GM12878 (cell line): ENCODE results near the gene NPY2R. TPM values are rescaled to one million over a fixed set of nuclear protein-coding genes. Genes with fewer than 3 reads are reported as not detected.

Experiments
- ATAC-seq: fragments of 200-7000 bp; cut with Tn5 transposase; 3 replicates; pipeline ENCODE4 v1.9.1; 2020; ENCODE audit warnings: mild to moderate bottlenecking, moderate library complexity
- BruUV-seq: library from RNA; stranded (reverse); fragments of 400-500 nt; replicated peaks from 2 replicates; lab custom pipeline; 2021; lab: Mats Ljungman, UMichigan
- CTCF ChIA-PET: fragments of 300-600 bp; sonication (Branson Sonifier 250); formaldehyde crosslinking; extraction: SDS; loops from one replicate; lab custom pipeline; 2021; ENCODE audit warnings: inconsistent platforms; lab: Yijun Ruan, JAX
- POLR2A ChIA-PET: fragments of 350-600 bp; formaldehyde crosslinking; extraction: SDS; loops from one replicate; lab custom pipeline; 2021; ENCODE audit warnings: inconsistent platforms; lab: Charles Lee
- RAD21 ChIA-PET: fragments of 300-600 bp; sonication (Branson Sonifier 250); formaldehyde crosslinking; loops from one replicate; lab custom pipeline; 2023; ENCODE audit warnings: antibody characterized with exemption; ENCODE audit not compliant: unreplicated experiment; lab: Charles Lee
- SMC1A ChIA-PET: fragments of 300-600 bp; sonication (Branson Sonifier 250); formaldehyde crosslinking; loops from one replicate; lab custom pipeline; 2023; ENCODE audit not compliant: unreplicated experiment, uncharacterized antibody; lab: Charles Lee
- DNase-seq: peaks from one replicate; pipeline ENCODE4 v3.0.0-alpha.2; 2011; ENCODE audit warnings: low read depth, low spot score
- FAIRE-seq: peaks from 3 replicates; lab custom pipeline; 2011; peaks lifted over from hg19 to GRCh38; lab: Jason Lieb, UNC
- H2AFZ ChIP-seq: 2 replicates; pipeline ENCODE4 v1.6.0; 2011; ENCODE audit warnings: low read depth, low read length, control low read depth; ENCODE audit not compliant: control insufficient read depth
- H3K27ac ChIP-seq: 2 replicates; pipeline ENCODE4 v1.5.1; 2011; ENCODE audit warnings: control low read depth; ENCODE audit not compliant: control insufficient read depth, insufficient read depth
- H3K27me3 ChIP-seq, 2 experiments: replicated peaks in 1 of 2; 2 replicates each; pipeline versions ENCODE4 v1.6.0 to v1.6.1; 2011; ENCODE audit warnings: low read length in 1 of 2; ENCODE audit not compliant: control insufficient read depth in 2 of 2, insufficient read depth in 2 of 2
- H3K36me3 ChIP-seq, 2 experiments: 2 replicates each; pipeline ENCODE4 v1.5.1; 2011; ENCODE audit warnings: low read length in 1 of 2; ENCODE audit not compliant: control insufficient read depth in 2 of 2, insufficient read depth in 2 of 2
- H3K4me1 ChIP-seq: 2 replicates; pipeline ENCODE4 v1.6.1; 2011; ENCODE audit warnings: mild to moderate bottlenecking, low read length, moderate library complexity, mixed read lengths; ENCODE audit not compliant: control insufficient read depth, insufficient read depth
- H3K4me2 ChIP-seq: 2 replicates; pipeline ENCODE4 v1.6.0; 2011; ENCODE audit warnings: control low read depth; ENCODE audit not compliant: control insufficient read depth, insufficient read depth
- H3K4me3 ChIP-seq: fragments of 200-600 bp; sonication (generic); 2 replicates; pipeline ENCODE4 v1.5.1; 2016
- H3K79me2 ChIP-seq: 2 replicates; pipeline ENCODE4 v1.6.0; 2011; ENCODE audit warnings: low read length; ENCODE audit not compliant: control insufficient read depth, insufficient read depth
- H3K9ac ChIP-seq: 2 replicates; pipeline ENCODE4 v1.8.0; 2011; ENCODE audit warnings: low read length, control low read depth, mixed read lengths; ENCODE audit not compliant: control insufficient read depth, insufficient read depth
- H3K9me3 ChIP-seq: replicated peaks from 3 replicates; pipeline ENCODE4 v1.5.1; 2011; ENCODE audit warnings: mild to moderate bottlenecking, low read length; ENCODE audit not compliant: control insufficient read depth, insufficient read depth
- H4K20me1 ChIP-seq: 2 replicates; pipeline ENCODE4 v1.6.0; 2011; ENCODE audit not compliant: control insufficient read depth, insufficient read depth
- DPF2 ChIP-seq: fragments of 450-650 bp; IDR thresholded peaks from 2 replicates; pipeline ENCODE4 v1.6.1; 2017; ENCODE audit warnings: mild to moderate bottlenecking
- EP300 ChIP-seq, 2 experiments: fragments of 150-350 bp in 1 of 2; IDR thresholded peaks; 2 replicates each; pipeline ENCODE4 v1.6.1; 2011 to 2012; ENCODE audit warnings: low read depth in 2 of 2, low read length in 2 of 2, borderline replicate concordance in 1 of 2, improper control_type of control experiment in 1 of 2, inconsistent platforms in 1 of 2; ENCODE audit not compliant: control insufficient read depth in 1 of 2
- ESRRA ChIP-seq: IDR thresholded peaks from 2 replicates; pipeline ENCODE4 v1.6.1; 2012; ENCODE audit warnings: mild to moderate bottlenecking, low read length, improper control_type of control experiment
- HCFC1 ChIP-seq: fragments of 150-350 bp; IDR thresholded peaks from 2 replicates; pipeline ENCODE4 v1.6.1; 2014; ENCODE audit warnings: low read length
- HDAC6 ChIP-seq: fragments of 200-600 bp; sonication (generic); IDR thresholded peaks from one replicate; pipeline ENCODE4 v1.8.0; 2017; ENCODE audit warnings: antibody characterized with exemption; ENCODE audit not compliant: unreplicated experiment
- IRF4 ChIP-seq: IDR thresholded peaks from 2 replicates; pipeline ENCODE4 v1.6.1; 2011; ENCODE audit warnings: low read depth, low read length
- KDM1A ChIP-seq: fragments of 200-600 bp; sonication (generic); IDR thresholded peaks from 2 replicates; pipeline ENCODE4 v1.6.1; 2016; ENCODE audit warnings: borderline replicate concordance
- RFX5 ChIP-seq: IDR thresholded peaks from 2 replicates; pipeline ENCODE4 v1.6.1; 2011; ENCODE audit warnings: low read depth, low read length, improper control_type of control experiment
- SRF ChIP-seq, 2 experiments: IDR thresholded peaks; 2 replicates each; pipeline ENCODE4 v1.6.1; 2011; ENCODE audit warnings: low read depth in 2 of 2, low read length in 2 of 2, mild to moderate bottlenecking in 1 of 2, moderate library complexity in 1 of 2
- TBL1XR1 ChIP-seq: IDR thresholded peaks from 2 replicates; pipeline ENCODE4 v1.6.1; 2012; ENCODE audit warnings: low read depth, low read length, improper control_type of control experiment
- TCF12 ChIP-seq: IDR thresholded peaks from 2 replicates; pipeline ENCODE4 v1.6.1; 2011; ENCODE audit warnings: low read depth, mild to moderate bottlenecking, low read length
- USF1 ChIP-seq: IDR thresholded peaks from 2 replicates; pipeline ENCODE4 v1.6.1; 2011; ENCODE audit warnings: borderline replicate concordance, low read depth, mild to moderate bottlenecking, moderate library complexity, mixed read lengths, low read length; ENCODE audit not compliant: insufficient read depth; ENCODE audit errors: extremely low read length
- in situ Hi-C: fragments of 300-500 bp; cut with MboI; formaldehyde crosslinking; loops from 9 replicates; pipeline ENCODE4 v1.14.3; 2018; ENCODE audit warnings: mixed read lengths
- intact Hi-C: fragments of 100-400 bp; cut with micrococcal nuclease; formaldehyde crosslinking; loops from one replicate; pipeline ENCODE4 v1.14.2; 2022; ENCODE audit not compliant: unreplicated experiment
- polyA plus RNA-seq, 11 experiments: library from polyadenylated mRNA; depleted of rRNA in 4 of 11; unstranded in 6 of 11; stranded (reverse) in 5 of 11; fragments of >200 nt; fragmentation: Nextera tagmentation in 4 of 11; fragmentation: Illumina TruSeq in 1 of 11; extraction: Ambion mirVana in 4 of 11; extraction: Trizol in 1 of 11; gene quantifications; 1 replicate in 1 of 11; 2 replicates in 10 of 11; pipeline versions ENCODE4 v1.2.1 to v1.2.3, GENCODE V29; 2011 to 2016; ENCODE audit warnings: inconsistent platforms in 2 of 11, missing spikeins in 2 of 11, low read depth in 1 of 11
- total RNA-seq, 4 experiments: library from RNA; depleted of rRNA in 3 of 4; stranded (reverse); fragments of >200 nt in 3 of 4; fragmentation: Illumina TruSeq in 1 of 4; extraction: Trizol in 1 of 4; gene quantifications; 2 replicates each; pipeline versions ENCODE4 v1.2.1 to v1.2.3, GENCODE V29; 2013 to 2021
- TF ChIP-seq, protein P1 (sequence below): fragments of 450-650 bp; IDR thresholded peaks from 2 replicates; pipeline ENCODE4 v1.6.1; 2016; ENCODE audit warnings: mild to moderate bottlenecking, moderate library complexity, borderline replicate concordance
- TF ChIP-seq, protein P2 (sequence below): fragments of 450-650 bp; IDR thresholded peaks from 2 replicates; pipeline ENCODE4 v1.6.1; 2017; ENCODE audit warnings: antibody characterized with exemption, mild to moderate bottlenecking, moderate library complexity

Gene NPY2R
- total and polyA plus RNA-seq, 10 of the 15 experiments (the other 5 are each of a cell fraction or from before 2014, with no cell fraction given): not detected

DNA sequence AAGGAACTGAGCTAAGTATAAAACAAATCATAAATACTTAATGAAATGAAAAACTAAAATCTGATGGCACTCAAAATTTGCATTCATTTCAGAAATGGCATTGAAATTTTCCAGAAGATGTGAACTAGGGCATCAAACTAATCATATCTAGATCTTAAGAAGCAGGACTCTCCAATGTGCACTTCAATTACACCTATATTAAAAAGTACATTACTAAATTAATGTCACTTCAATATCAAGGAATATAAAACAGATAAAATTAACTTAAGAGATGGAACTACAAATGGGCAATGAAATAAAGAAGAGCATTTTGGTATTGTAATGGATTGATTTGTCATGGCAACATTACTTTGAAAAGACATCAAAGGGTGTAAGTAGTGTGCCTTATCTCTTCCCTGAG lies 20.3 kb downstream of the NPY2R start:
- no TSS peak for BruUV-seq
- no peaks in the 10 kb centered on the region for H3K79me2 ChIP-seq
- ChIA-PET SMC1A (no interaction called here), RAD21 (no interaction called here), POLR2A (no interaction called here), CTCF (no interaction called here)
- H3K27me3 ChIP-seq: no peaks in the 10 kb centered on the region
- H3K4me3 ChIP-seq: no peak overlapping the region
- H3K9ac ChIP-seq: no peak overlapping the region
- intact Hi-C loops: no loop called here
- no peaks in the 10 kb centered on the region for H3K9me3 ChIP-seq
- no peak for DNase-seq
- H3K36me3 ChIP-seq: no peaks in the 10 kb centered on the region
- no peak overlapping the region for H3K27ac ChIP-seq
- H2AFZ ChIP-seq: no peak overlapping the region
- H3K4me2 ChIP-seq: no peak overlapping the region
- ATAC-seq: no peak
- FAIRE-seq: no peak
- no peaks in the 10 kb centered on the region for H4K20me1 ChIP-seq
- no peaks in the 10 kb centered on the region for H3K4me1 ChIP-seq
- in situ Hi-C loops: no loop called here
- TF ChIP-seq EP300 (IDR thresholded peaks at IDR 0.05; ENCODE audit: borderline replicate concordance in 1 of 2, control insufficient read depth in 1 of 2, low read depth in 2 of 2, low read length in 2 of 2) (no peak), IRF4 (no peak), HDAC6 (no peak), TCF12 (no peak), DPF2 (no peak), KDM1A (no peak), HCFC1 (no peak), USF1 (no peak), SRF (IDR thresholded peaks at IDR 0.05; ENCODE audit: low read depth in 2 of 2, low read length in 2 of 2) (no peak), ESRRA (no peak), TBL1XR1 (no peak), RFX5 (no peak)
- TF ChIP-seq, protein P1, sequence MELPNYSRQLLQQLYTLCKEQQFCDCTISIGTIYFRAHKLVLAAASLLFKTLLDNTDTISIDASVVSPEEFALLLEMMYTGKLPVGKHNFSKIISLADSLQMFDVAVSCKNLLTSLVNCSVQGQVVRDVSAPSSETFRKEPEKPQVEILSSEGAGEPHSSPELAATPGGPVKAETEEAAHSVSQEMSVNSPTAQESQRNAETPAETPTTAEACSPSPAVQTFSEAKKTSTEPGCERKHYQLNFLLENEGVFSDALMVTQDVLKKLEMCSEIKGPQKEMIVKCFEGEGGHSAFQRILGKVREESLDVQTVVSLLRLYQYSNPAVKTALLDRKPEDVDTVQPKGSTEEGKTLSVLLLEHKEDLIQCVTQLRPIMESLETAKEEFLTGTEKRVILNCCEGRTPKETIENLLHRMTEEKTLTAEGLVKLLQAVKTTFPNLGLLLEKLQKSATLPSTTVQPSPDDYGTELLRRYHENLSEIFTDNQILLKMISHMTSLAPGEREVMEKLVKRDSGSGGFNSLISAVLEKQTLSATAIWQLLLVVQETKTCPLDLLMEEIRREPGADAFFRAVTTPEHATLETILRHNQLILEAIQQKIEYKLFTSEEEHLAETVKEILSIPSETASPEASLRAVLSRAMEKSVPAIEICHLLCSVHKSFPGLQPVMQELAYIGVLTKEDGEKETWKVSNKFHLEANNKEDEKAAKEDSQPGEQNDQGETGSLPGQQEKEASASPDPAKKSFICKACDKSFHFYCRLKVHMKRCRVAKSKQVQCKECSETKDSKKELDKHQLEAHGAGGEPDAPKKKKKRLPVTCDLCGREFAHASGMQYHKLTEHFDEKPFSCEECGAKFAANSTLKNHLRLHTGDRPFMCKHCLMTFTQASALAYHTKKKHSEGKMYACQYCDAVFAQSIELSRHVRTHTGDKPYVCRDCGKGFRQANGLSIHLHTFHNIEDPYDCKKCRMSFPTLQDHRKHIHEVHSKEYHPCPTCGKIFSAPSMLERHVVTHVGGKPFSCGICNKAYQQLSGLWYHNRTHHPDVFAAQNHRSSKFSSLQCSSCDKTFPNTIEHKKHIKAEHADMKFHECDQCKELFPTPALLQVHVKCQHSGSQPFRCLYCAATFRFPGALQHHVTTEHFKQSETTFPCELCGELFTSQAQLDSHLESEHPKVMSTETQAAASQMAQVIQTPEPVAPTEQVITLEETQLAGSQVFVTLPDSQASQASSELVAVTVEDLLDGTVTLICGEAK: no peak
- TF ChIP-seq, protein P2, sequence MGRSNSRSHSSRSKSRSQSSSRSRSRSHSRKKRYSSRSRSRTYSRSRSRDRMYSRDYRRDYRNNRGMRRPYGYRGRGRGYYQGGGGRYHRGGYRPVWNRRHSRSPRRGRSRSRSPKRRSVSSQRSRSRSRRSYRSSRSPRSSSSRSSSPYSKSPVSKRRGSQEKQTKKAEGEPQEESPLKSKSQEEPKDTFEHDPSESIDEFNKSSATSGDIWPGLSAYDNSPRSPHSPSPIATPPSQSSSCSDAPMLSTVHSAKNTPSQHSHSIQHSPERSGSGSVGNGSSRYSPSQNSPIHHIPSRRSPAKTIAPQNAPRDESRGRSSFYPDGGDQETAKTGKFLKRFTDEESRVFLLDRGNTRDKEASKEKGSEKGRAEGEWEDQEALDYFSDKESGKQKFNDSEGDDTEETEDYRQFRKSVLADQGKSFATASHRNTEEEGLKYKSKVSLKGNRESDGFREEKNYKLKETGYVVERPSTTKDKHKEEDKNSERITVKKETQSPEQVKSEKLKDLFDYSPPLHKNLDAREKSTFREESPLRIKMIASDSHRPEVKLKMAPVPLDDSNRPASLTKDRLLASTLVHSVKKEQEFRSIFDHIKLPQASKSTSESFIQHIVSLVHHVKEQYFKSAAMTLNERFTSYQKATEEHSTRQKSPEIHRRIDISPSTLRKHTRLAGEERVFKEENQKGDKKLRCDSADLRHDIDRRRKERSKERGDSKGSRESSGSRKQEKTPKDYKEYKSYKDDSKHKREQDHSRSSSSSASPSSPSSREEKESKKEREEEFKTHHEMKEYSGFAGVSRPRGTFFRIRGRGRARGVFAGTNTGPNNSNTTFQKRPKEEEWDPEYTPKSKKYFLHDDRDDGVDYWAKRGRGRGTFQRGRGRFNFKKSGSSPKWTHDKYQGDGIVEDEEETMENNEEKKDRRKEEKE: no peak
